GM21381 (cell line): Measurements from ENCODE around the gene TUBB8B.
"Not testable (repeated sequence)": the region's sequence is repeated elsewhere in the genome, so short reads cannot be mapped to it uniquely, and the experiment has no call there.

Source experiments
- ATAC-seq: cut with Tn5 transposase; IDR thresholded peaks from one replicate; pipeline ENCODE4 v1.9.1; 2021; ENCODE audit warnings: mild to moderate bottlenecking, moderate library complexity; ENCODE audit not compliant: unreplicated experiment

Gene TUBB8B

GRCh38 chr18:13177-13576 lies 36.2 kb downstream of the TUBB8B start:
- not testable (repeated sequence) for ATAC-seq

GRCh38 chr18:12773-13172 lies 36.6 kb downstream of the TUBB8B start:
- ATAC-seq, result not testable (repeated sequence)

GRCh38 chr18:11383-12274 lies 37.8 kb downstream of the TUBB8B start:
- ATAC-seq, result not testable (repeated sequence)

GRCh38 chr18:10624-11184 lies 38.7 kb downstream of the TUBB8B start:
- ATAC-seq, result not testable (repeated sequence)

- ATAC-seq, result not testable (repeated sequence)
Observed at GRCh38 chr18:9937-10336, 39.5 kb downstream of the TUBB8B start.
